OCI-LY3 (cell line): ENCODE measurements around the gene MOGAT2.
"Not testable (repeated sequence)": the region's sequence is repeated elsewhere in the genome, so short reads cannot be mapped to it uniquely, and the experiment has no call there.

Experiments
- CTCF ChIP-seq: fragments of 200-600, 300-600 bp; sonication (generic); IDR thresholded peaks from 2 replicates; pipeline ENCODE4 v1.5.1; 2014; ENCODE audit warnings: antibody characterized with exemption, low read length, low read depth
- EZH2phosphoT487 ChIP-seq: fragments of 200-600 bp; shearing (Covaris generic); IDR thresholded peaks from 2 replicates; pipeline ENCODE4 v1.6.1; 2018; ENCODE audit warnings: antibody characterized with exemption, mixed run types, low read depth

GRCh38 chr11:75754933-75755332 lies 37.3 kb downstream of the MOGAT2 start:
- not testable (repeated sequence) for TF ChIP-seq CTCF, EZH2phosphoT487
